Keratinocyte (primary cell): ENCODE data around the gene ARMCX5. TPM values are rescaled to one million over a fixed set of nuclear protein-coding genes. Genes with fewer than 3 reads are reported as not detected.

Experiments
- DNase-seq: peaks from one replicate; pipeline ENCODE4 v3.0.0-alpha.2; 2011; ENCODE audit warnings: low read depth, missing footprints, low spot score
- FAIRE-seq: peaks from 2 replicates; lab custom pipeline; 2011; peaks lifted over from hg19 to GRCh38; lab: Jason Lieb, UNC
- H2AFZ ChIP-seq: 2 replicates; pipeline ENCODE4 v1.6.0; 2012; ENCODE audit warnings: low read length, control low read depth, inconsistent platforms; ENCODE audit not compliant: control insufficient read depth
- H3K27ac ChIP-seq: 2 replicates; pipeline ENCODE4 v1.5.1; 2011; ENCODE audit warnings: low read length; ENCODE audit not compliant: control insufficient read depth, insufficient read depth
- H3K27me3 ChIP-seq: 3 replicates; pipeline ENCODE4 v1.6.0; 2011; ENCODE audit warnings: low read length; ENCODE audit not compliant: control insufficient read depth, insufficient read depth; ENCODE audit errors: extremely low read depth
- H3K36me3 ChIP-seq, 2 experiments: 2 replicates in 1 of 2; 3 replicates in 1 of 2; pipeline ENCODE4 v1.5.1; 2011; ENCODE audit warnings: low read length in 2 of 2, mild to moderate bottlenecking in 1 of 2; ENCODE audit not compliant: control insufficient read depth in 2 of 2, insufficient read depth in 2 of 2; ENCODE audit errors: extremely low read depth in 1 of 2
- H3K4me1 ChIP-seq: 3 replicates; pipeline ENCODE4 v1.5.1; 2011; ENCODE audit warnings: low read length; ENCODE audit not compliant: control insufficient read depth, insufficient read depth; ENCODE audit errors: extremely low read depth
- H3K4me2 ChIP-seq: 3 replicates; pipeline ENCODE4 v1.6.0; 2011; ENCODE audit warnings: low read depth, low read length; ENCODE audit not compliant: control insufficient read depth, insufficient read depth; ENCODE audit errors: extremely low read depth
- H3K4me3 ChIP-seq, 3 experiments: fragments of 200-600 bp in 1 of 3; sonication (generic) in 1 of 3; 2 replicates in 2 of 3; 3 replicates in 1 of 3; pipeline ENCODE4 v1.5.1; 2011 to 2016; ENCODE audit warnings: low read length in 3 of 3, mild to moderate bottlenecking in 3 of 3, control low read depth in 2 of 3, inconsistent platforms in 1 of 3, low read depth in 1 of 3, mixed read lengths in 1 of 3, mixed run types in 1 of 3, moderate library complexity in 1 of 3; ENCODE audit not compliant: control insufficient read depth in 2 of 3, insufficient read depth in 2 of 3; ENCODE audit errors: extremely low read depth in 1 of 3
- H3K79me2 ChIP-seq: 2 replicates; pipeline ENCODE4 v1.6.0; 2012; ENCODE audit warnings: low read length; ENCODE audit not compliant: control insufficient read depth, insufficient read depth
- H3K9ac ChIP-seq: 3 replicates; pipeline ENCODE4 v1.6.0; 2011; ENCODE audit warnings: low read length; ENCODE audit not compliant: control insufficient read depth, insufficient read depth; ENCODE audit errors: extremely low read depth
- H3K9me1 ChIP-seq: 3 replicates; pipeline ENCODE4 v1.6.0; 2011; ENCODE audit warnings: low read length; ENCODE audit not compliant: control insufficient read depth, insufficient read depth; ENCODE audit errors: extremely low read depth
- H3K9me3 ChIP-seq: 2 replicates; pipeline ENCODE4 v1.5.1; 2012; ENCODE audit warnings: low read depth, low read length; ENCODE audit not compliant: control insufficient read depth
- H4K20me1 ChIP-seq: 3 replicates; pipeline ENCODE4 v1.6.0; 2011; ENCODE audit warnings: low read length; ENCODE audit not compliant: control insufficient read depth, insufficient read depth; ENCODE audit errors: extremely low read depth
- EZH2 ChIP-seq: IDR thresholded peaks from one replicate; pipeline ENCODE4 v1.6.1; 2012; ENCODE audit warnings: inconsistent platforms, mild to moderate bottlenecking, low read length, moderate library complexity
- dilution Hi-C: fragments of 300-500 bp; cut with MboI; formaldehyde crosslinking; loops from one replicate; pipeline ENCODE4 v1.7.0; 2020; ENCODE audit warnings: low sequenced_read_pairs; ENCODE audit not compliant: extremely low pct_ligation_motif_present
- polyA plus RNA-seq, 5 experiments: library from polyadenylated mRNA; depleted of rRNA in 3 of 5; stranded (reverse) in 3 of 5; stranded (forward) in 1 of 5; unstranded in 1 of 5; fragments of >200 nt; gene quantifications; 1 replicate in 1 of 5; 2 replicates in 3 of 5; 3 replicates in 1 of 5; pipeline versions ENCODE4 v1.2.1 to v1.2.3, GENCODE V29; 2011 to 2012; ENCODE audit warnings: missing spikeins in 2 of 5, low read depth in 1 of 5, low replicate concordance in 1 of 5
- TF ChIP-seq, protein P1 (sequence below), 3 experiments: IDR thresholded peaks in 1 of 3; conservative IDR thresholded peaks in 1 of 3; optimal IDR thresholded peaks in 1 of 3; 2 replicates in 2 of 3; 3 replicates in 1 of 3; pipeline versions ENCODE3 to v1.5.1; 2011; ENCODE audit warnings: low read length in 3 of 3, mild to moderate bottlenecking in 3 of 3, moderate library complexity in 2 of 3, control low read depth in 1 of 3, inconsistent platforms in 1 of 3; ENCODE audit not compliant: insufficient read depth in 2 of 3; ENCODE audit errors: extremely low read depth in 1 of 3

ARMCX5 gene
- polyA plus RNA-seq, 1 donor (not counting 4 experiments of a cell fraction or from before 2014, with no cell fraction given), result 11.6 TPM

DNA sequence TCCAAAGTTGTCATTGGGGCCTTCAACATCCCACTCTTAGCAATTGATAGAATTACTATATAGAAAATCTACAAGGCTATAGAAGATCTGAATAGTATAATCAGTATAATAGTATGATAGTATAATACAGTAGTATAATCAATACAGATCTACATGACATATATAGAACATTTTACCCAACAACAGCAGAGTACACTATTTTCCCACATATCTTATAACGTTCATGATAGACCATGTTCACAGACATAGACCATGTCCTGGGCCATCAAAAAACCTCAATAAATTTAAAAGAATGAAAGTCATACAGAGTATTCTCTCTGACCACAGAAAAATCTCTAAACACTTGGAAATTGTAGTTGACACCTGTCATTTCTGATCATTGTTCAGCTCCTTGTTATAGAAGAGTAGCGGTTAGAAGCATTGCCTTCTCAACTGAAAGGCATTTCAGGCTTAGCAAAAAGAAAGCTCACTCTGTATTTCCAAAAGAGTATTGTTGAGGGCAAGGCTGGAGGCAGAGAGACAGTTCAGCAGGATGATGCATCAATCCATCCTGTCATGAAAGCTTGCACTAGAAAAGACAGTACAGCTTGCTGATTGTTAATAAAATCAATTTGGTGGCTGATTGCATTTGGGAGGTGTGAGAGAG lies 38.8 kb upstream of the ARMCX5 start:
- no peak for FAIRE-seq
- Histone ChIP-seq H3K4me1 (no peaks in the 10 kb centered on the region), H3K9me1 (no peaks in the 10 kb centered on the region), H4K20me1 (no peaks in the 10 kb centered on the region), H3K27me3 (no peaks in the 10 kb centered on the region), H2AFZ (no peak overlapping the region), H3K9me3 (no peaks in the 10 kb centered on the region), H3K9ac (no peak overlapping the region), H3K79me2 (no peaks in the 10 kb centered on the region), H3K36me3 (no peaks in the 10 kb centered on the region), H3K4me2 (no peak overlapping the region), H3K27ac (no peak overlapping the region), H3K4me3 (no peak overlapping the region)
- no peak for TF ChIP-seq EZH2
- TF ChIP-seq, protein P1, sequence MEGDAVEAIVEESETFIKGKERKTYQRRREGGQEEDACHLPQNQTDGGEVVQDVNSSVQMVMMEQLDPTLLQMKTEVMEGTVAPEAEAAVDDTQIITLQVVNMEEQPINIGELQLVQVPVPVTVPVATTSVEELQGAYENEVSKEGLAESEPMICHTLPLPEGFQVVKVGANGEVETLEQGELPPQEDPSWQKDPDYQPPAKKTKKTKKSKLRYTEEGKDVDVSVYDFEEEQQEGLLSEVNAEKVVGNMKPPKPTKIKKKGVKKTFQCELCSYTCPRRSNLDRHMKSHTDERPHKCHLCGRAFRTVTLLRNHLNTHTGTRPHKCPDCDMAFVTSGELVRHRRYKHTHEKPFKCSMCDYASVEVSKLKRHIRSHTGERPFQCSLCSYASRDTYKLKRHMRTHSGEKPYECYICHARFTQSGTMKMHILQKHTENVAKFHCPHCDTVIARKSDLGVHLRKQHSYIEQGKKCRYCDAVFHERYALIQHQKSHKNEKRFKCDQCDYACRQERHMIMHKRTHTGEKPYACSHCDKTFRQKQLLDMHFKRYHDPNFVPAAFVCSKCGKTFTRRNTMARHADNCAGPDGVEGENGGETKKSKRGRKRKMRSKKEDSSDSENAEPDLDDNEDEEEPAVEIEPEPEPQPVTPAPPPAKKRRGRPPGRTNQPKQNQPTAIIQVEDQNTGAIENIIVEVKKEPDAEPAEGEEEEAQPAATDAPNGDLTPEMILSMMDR (optimal IDR thresholded peaks at IDR 0.05 in 1 of 3, IDR thresholded peaks at IDR 0.05 in 1 of 3, conservative IDR thresholded peaks at IDR 0.05 in 1 of 3; ENCODE audit: extremely low read depth in 1 of 3, insufficient read depth in 2 of 3, low read length in 3 of 3), result no peak
- no peak for DNase-seq
- dilution Hi-C loops, result no loop called here

DNA sequence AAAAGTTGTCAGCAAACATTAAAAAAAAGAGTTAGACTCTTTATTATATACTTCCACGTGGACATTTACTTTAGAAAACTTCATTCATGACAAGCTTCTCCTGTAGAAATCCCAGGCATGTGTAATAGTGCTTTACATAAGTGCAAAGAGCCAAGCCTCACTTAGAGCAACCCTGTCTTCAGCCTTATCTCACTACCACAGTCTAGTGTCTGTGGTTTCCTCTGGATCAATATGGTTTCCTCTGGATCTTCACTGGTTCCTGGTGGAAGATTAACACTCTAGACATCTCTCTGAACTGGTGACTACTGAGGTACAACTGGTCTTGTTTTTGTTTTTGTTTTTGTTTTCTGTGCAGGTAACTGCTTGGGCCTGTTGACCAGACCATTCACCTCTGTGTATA lies 18.4 kb upstream of the ARMCX5 start:
- H3K27me3 ChIP-seq, result no peaks in the 10 kb centered on the region
- no peak overlapping the region for H3K4me3 ChIP-seq
- H3K27ac ChIP-seq, result no peak overlapping the region
- dilution Hi-C loops, result no loop called here
- H3K4me2 ChIP-seq, result no peak overlapping the region
- no peak overlapping the region for H3K9ac ChIP-seq
- H3K4me1 ChIP-seq, result no peaks in the 10 kb centered on the region
- no peaks in the 10 kb centered on the region for H3K79me2 ChIP-seq
- no peaks in the 10 kb centered on the region for H4K20me1 ChIP-seq
- FAIRE-seq (no peak), DNase-seq (no peak)
- no peaks in the 10 kb centered on the region for H3K9me1 ChIP-seq
- H2AFZ ChIP-seq, result no peak overlapping the region
- no peaks in the 10 kb centered on the region for H3K9me3 ChIP-seq
- H3K36me3 ChIP-seq, result no peaks in the 10 kb centered on the region
- TF ChIP-seq EZH2, result no peak
- TF ChIP-seq, protein P1 (optimal IDR thresholded peaks at IDR 0.05 in 1 of 3, IDR thresholded peaks at IDR 0.05 in 1 of 3, conservative IDR thresholded peaks at IDR 0.05 in 1 of 3; ENCODE audit: extremely low read depth in 1 of 3, insufficient read depth in 2 of 3, low read length in 3 of 3), result no peak
